GM23338 (cell line): ENCODE measurements around the gene SFT2D2. TPM values are rescaled to one million over a fixed set of nuclear protein-coding genes. Genes with fewer than 3 reads are reported as not detected.

Experiments used
- ATAC-seq: fragments of 200-7000 bp; cut with Tn5 transposase; 3 replicates; pipeline ENCODE4 v1.9.1; 2020
- DNase-seq: peaks from one replicate; pipeline ENCODE4 v3.0.0-alpha.2; 2015; ENCODE audit warnings: low spot score
- H2AFZ ChIP-seq: fragments of 200-600 bp; sonication (generic); 2 replicates; pipeline ENCODE4 v1.8.0; 2016; ENCODE audit warnings: antibody characterized with exemption, mild to moderate bottlenecking, moderate library complexity
- H3F3A ChIP-seq: fragments of 200-600 bp; sonication (generic); replicated peaks from 2 replicates; pipeline ENCODE4 v1.8.0; 2017; ENCODE audit warnings: antibody characterized with exemption, mixed run types, low read depth
- H3K27ac ChIP-seq: fragments of 200-600 bp; sonication (generic); 2 replicates; pipeline ENCODE4 v1.6.1; 2016; ENCODE audit warnings: low read depth
- H3K27me3 ChIP-seq: fragments of 200-600 bp; sonication (generic); 2 replicates; pipeline ENCODE4 v1.8.0; 2016; ENCODE audit warnings: mild to moderate bottlenecking, mixed run types, moderate library complexity; ENCODE audit not compliant: insufficient read depth
- H3K36me3 ChIP-seq: fragments of 200-600 bp; sonication (generic); 2 replicates; pipeline ENCODE4 v1.8.0; 2016; ENCODE audit warnings: mild to moderate bottlenecking; ENCODE audit not compliant: insufficient read depth
- H3K4me1 ChIP-seq: fragments of 200-600 bp; sonication (generic); 2 replicates; pipeline ENCODE4 v1.8.0; 2016; ENCODE audit warnings: mild to moderate bottlenecking, moderate library complexity; ENCODE audit not compliant: insufficient read depth
- H3K4me2 ChIP-seq: fragments of 200-600 bp; sonication (generic); 2 replicates; pipeline ENCODE4 v1.7.1; 2017; ENCODE audit warnings: mixed run types
- H3K4me3 ChIP-seq: fragments of 200-600 bp; sonication (generic); 2 replicates; pipeline ENCODE4 v1.6.1; 2016; ENCODE audit warnings: mixed run types
- H3K79me2 ChIP-seq: fragments of 200-600 bp; sonication (generic); replicated peaks from 2 replicates; pipeline ENCODE4 v1.8.0; 2017; ENCODE audit warnings: mild to moderate bottlenecking; ENCODE audit not compliant: insufficient read depth
- H3K9me2 ChIP-seq: fragments of 200-600 bp; sonication (generic); 2 replicates; pipeline ENCODE4 v1.8.0; 2017; ENCODE audit not compliant: insufficient read depth
- H4K20me1 ChIP-seq: fragments of 200-600 bp; sonication (generic); replicated peaks from 2 replicates; pipeline ENCODE4 v1.8.0; 2017; ENCODE audit warnings: mild to moderate bottlenecking; ENCODE audit not compliant: insufficient read depth
- H3K27ac Mint-ChIP-seq: 2 replicates; pipeline ENCODE4 v1.8.0; 2020; ENCODE audit warnings: inconsistent platforms, mild to moderate bottlenecking, moderate library complexity, mixed read lengths
- H3K27me3 Mint-ChIP-seq: 3 replicates; pipeline ENCODE4 v1.8.0; 2022; ENCODE audit warnings: low read depth, mild to moderate bottlenecking, moderate library complexity, mixed read lengths, inconsistent platforms; ENCODE audit not compliant: insufficient read depth, poor library complexity
- H3K36me3 Mint-ChIP-seq: 3 replicates; pipeline ENCODE4 v1.8.0; 2021; ENCODE audit warnings: low read depth, mild to moderate bottlenecking, inconsistent platforms, moderate library complexity, mixed read lengths
- H3K4me1 Mint-ChIP-seq: 3 replicates; pipeline ENCODE4 v1.8.0; 2020; ENCODE audit warnings: mild to moderate bottlenecking, inconsistent platforms, mixed read lengths
- H3K4me3 Mint-ChIP-seq: 3 replicates; pipeline ENCODE4 v1.8.0; 2021; ENCODE audit warnings: moderate library complexity, mild to moderate bottlenecking, inconsistent platforms, mixed read lengths
- H3K9me3 Mint-ChIP-seq: 3 replicates; pipeline ENCODE4 v1.8.0; 2020; ENCODE audit warnings: moderate library complexity, mild to moderate bottlenecking, inconsistent platforms, mixed read lengths
- CTCF ChIP-seq, 2 experiments: fragments of 200-600 bp in 1 of 2; sonication (generic) in 1 of 2; conservative IDR thresholded peaks; 2 replicates each; pipeline versions ENCODE4 v1.5.1 to v1.6.1; 2016 to 2017; ENCODE audit warnings: antibody characterized with exemption in 2 of 2, low read depth in 2 of 2, mild to moderate bottlenecking in 2 of 2, moderate library complexity in 1 of 2
- ETS1 ChIP-seq: IDR thresholded peaks from 2 replicates; pipeline ENCODE4 v1.6.1; 2016; ENCODE audit warnings: antibody characterized with exemption
- EZH2 ChIP-seq: fragments of 200-600 bp; sonication (generic); IDR thresholded peaks from one replicate; pipeline ENCODE4 v1.8.0; 2017; ENCODE audit warnings: antibody characterized with exemption, mild to moderate bottlenecking, low read depth; ENCODE audit not compliant: unreplicated experiment
- EZH2phosphoT487 ChIP-seq: fragments of 200-600 bp; sonication (generic); IDR thresholded peaks from one replicate; pipeline ENCODE4 v1.8.1; 2018; ENCODE audit warnings: antibody characterized with exemption; ENCODE audit not compliant: unreplicated experiment
- NANOG ChIP-seq: IDR thresholded peaks from 2 replicates; pipeline ENCODE4 v1.6.1; 2016; ENCODE audit warnings: antibody characterized with exemption, borderline replicate concordance
- POLR2AphosphoS5 ChIP-seq: IDR thresholded peaks from 2 replicates; pipeline ENCODE4 v1.6.1; 2016; ENCODE audit warnings: antibody characterized with exemption, low read depth
- REST ChIP-seq: IDR thresholded peaks from one replicate; pipeline ENCODE4 v1.6.1; 2018; ENCODE audit warnings: antibody characterized with exemption; ENCODE audit not compliant: unreplicated experiment
- STAT1 ChIP-seq: IDR thresholded peaks from one replicate; pipeline ENCODE4 v1.6.1; 2016; ENCODE audit warnings: antibody characterized with exemption; ENCODE audit not compliant: unreplicated experiment
- ZNF114 ChIP-seq: fragments of 250-450 bp; sonication (Bioruptor Pico); IDR thresholded peaks from 2 replicates; pipeline ENCODE4 v1.5.0; 2020; ENCODE audit warnings: mild to moderate bottlenecking, moderate library complexity
- ZNF331 ChIP-seq: fragments of 250-450 bp; sonication (Bioruptor Pico); IDR thresholded peaks from 2 replicates; pipeline ENCODE4 v1.5.0; 2020; ENCODE audit warnings: low read depth, mild to moderate bottlenecking, moderate library complexity
- ZNF462 ChIP-seq: fragments of 250-450 bp; sonication (Bioruptor Pico); IDR thresholded peaks from 2 replicates; pipeline ENCODE4 v1.5.0; 2020; ENCODE audit warnings: mild to moderate bottlenecking, moderate library complexity
- polyA plus RNA-seq: library from polyadenylated mRNA; unstranded; fragments of >200 nt; fragmentation: Nextera tagmentation; extraction: Ambion mirVana; gene quantifications from 2 replicates; pipeline ENCODE4 v1.2.1, GENCODE V29; 2016
- total RNA-seq: library from RNA; depleted of rRNA; stranded (reverse); fragments of >200 nt; shearing (Covaris generic); gene quantifications from 2 replicates; pipeline ENCODE4 v1.2.3, GENCODE V29; 2014

SFT2D2 gene
- total and polyA plus RNA-seq, 2 experiments from 2014 or later: 7.6 to 27.2 TPM

GRCh38 chr1:168202941-168203654, 22.7 kb upstream of the SFT2D2 start (continued):
- TF ChIP-seq ZNF462 (no peak), ETS1 (no peak), STAT1 (no peak), ZNF331 (CRISPR knock-in tag) (no peak), EZH2phosphoT487 (no peak)

GRCh38 chr1:168206111-168206510, 19.7 kb upstream of the SFT2D2 start:
- Mint-ChIP-seq H3K9me3 (peaks cover 29% of the 10 kb centered on the region), H3K4me3 (no peak overlapping the region), H3K4me1 (no peaks in the 10 kb centered on the region), H3K27me3 (peaks cover 2% of the 10 kb centered on the region), H3K36me3 (peaks cover 19% of the 10 kb centered on the region; the same call in 2 of the 3 replicates), H3K27ac (no peak overlapping the region)
- H3K9me2 ChIP-seq: no peaks in the 10 kb centered on the region
- no peak overlapping the region for H2AFZ ChIP-seq
- no peaks in the 10 kb centered on the region for H4K20me1 ChIP-seq
- peaks cover 6% of the 10 kb centered on the region for H3K36me3 ChIP-seq
- no peaks in the 10 kb centered on the region for H3K79me2 ChIP-seq
- H3K4me1 ChIP-seq: no peaks in the 10 kb centered on the region
- no peak overlapping the region for H3K27ac ChIP-seq
- no peaks in the 10 kb centered on the region for H3F3A ChIP-seq
- no peak overlapping the region for H3K4me2 ChIP-seq
- no peaks in the 10 kb centered on the region for H3K27me3 ChIP-seq
- ATAC-seq: no peak
- no peak overlapping the region for H3K4me3 ChIP-seq
- no peak for DNase-seq
- TF ChIP-seq EZH2 (no peak), POLR2AphosphoS5 (no peak), ETS1 (no peak), NANOG (no peak), CTCF (conservative IDR thresholded peaks at IDR 0.05; ENCODE audit: low read depth in 2 of 2) (no peak), ZNF114 (CRISPR knock-in tag) (no peak), REST (no peak)
